Neuronal stem cell (in vitro differentiated cells): ENCODE measurements around the gene CLN6.

Experiments
- DNase-seq: peaks from one replicate; pipeline ENCODE4 v3.0.0-alpha.2; 2013; ENCODE audit warnings: low spot score
- H2AFZ ChIP-seq: one replicate; pipeline ENCODE4 v1.6.1; 2013; ENCODE audit warnings: mild to moderate bottlenecking, low read length, inconsistent platforms
- H2AK5ac ChIP-seq: 2 replicates; pipeline ENCODE4 v1.6.1; 2013; ENCODE audit warnings: low read depth, mild to moderate bottlenecking, inconsistent platforms, low read length, moderate library complexity, mixed read lengths
- H2BK120ac ChIP-seq: 2 replicates; pipeline ENCODE4 v1.6.1; 2013; ENCODE audit warnings: low read depth, mild to moderate bottlenecking, inconsistent platforms, low read length, moderate library complexity, mixed read lengths
- H2BK12ac ChIP-seq: one replicate; pipeline ENCODE4 v1.6.1; 2013; ENCODE audit warnings: low read length, inconsistent platforms
- H2BK15ac ChIP-seq: 2 replicates; pipeline ENCODE4 v1.6.1; 2013; ENCODE audit warnings: mild to moderate bottlenecking, low read length, inconsistent platforms, mixed read lengths
- H2BK5ac ChIP-seq: one replicate; pipeline ENCODE4 v1.6.1; 2013; ENCODE audit warnings: inconsistent platforms, mild to moderate bottlenecking, low read length, moderate library complexity
- H3K14ac ChIP-seq: one replicate; pipeline ENCODE4 v1.6.1; 2013; ENCODE audit warnings: low read length, inconsistent platforms
- H3K18ac ChIP-seq: 2 replicates; pipeline ENCODE4 v1.6.1; 2013; ENCODE audit warnings: low read length, inconsistent platforms
- H3K23ac ChIP-seq: 2 replicates; pipeline ENCODE4 v1.6.1; 2013; ENCODE audit warnings: low read depth, mild to moderate bottlenecking, mixed read lengths, low read length, inconsistent platforms; ENCODE audit not compliant: poor library complexity
- H3K27ac ChIP-seq: replicated peaks from 3 replicates; pipeline ENCODE4 v1.5.1; 2013; ENCODE audit warnings: low read length, inconsistent platforms
- H3K27me3 ChIP-seq, 3 experiments: 2 replicates each; pipeline ENCODE4 v1.6.1; 2013; ENCODE audit warnings: low read length in 3 of 3, mild to moderate bottlenecking in 2 of 3, inconsistent platforms in 1 of 3, low read depth in 1 of 3, mixed read lengths in 1 of 3, moderate library complexity in 1 of 3; ENCODE audit not compliant: control insufficient read depth in 3 of 3, insufficient read depth in 3 of 3
- H3K36me3 ChIP-seq, 2 donors: replicated peaks in 1 of 2; 2 replicates each; pipeline ENCODE4 v1.6.1; 2013; ENCODE audit warnings: low read length in 2 of 2; ENCODE audit not compliant: control insufficient read depth in 2 of 2, insufficient read depth in 2 of 2
- H3K4ac ChIP-seq: 2 replicates; pipeline ENCODE4 v1.6.1; 2013; ENCODE audit warnings: inconsistent platforms, mild to moderate bottlenecking, low read length, moderate library complexity
- H3K4me1 ChIP-seq, 2 donors: 1 replicate in 1 of 2; 2 replicates in 1 of 2; pipeline ENCODE4 v1.6.1; 2013; ENCODE audit warnings: low read length in 2 of 2, low read depth in 1 of 2; ENCODE audit not compliant: control insufficient read depth in 2 of 2, insufficient read depth in 1 of 2
- H3K4me2 ChIP-seq: one replicate; pipeline ENCODE4 v1.6.1; 2013; ENCODE audit warnings: mild to moderate bottlenecking, low read length, inconsistent platforms; ENCODE audit not compliant: insufficient read depth, poor library complexity, severe bottlenecking
- H3K4me3 ChIP-seq, 2 donors: 2 replicates each; pipeline ENCODE4 v1.5.1; 2013; ENCODE audit warnings: low read length in 2 of 2, mild to moderate bottlenecking in 2 of 2, inconsistent platforms in 1 of 2, moderate library complexity in 1 of 2
- H3K79me1 ChIP-seq: one replicate; pipeline ENCODE4 v1.6.1; 2013; ENCODE audit warnings: low read depth, mild to moderate bottlenecking, inconsistent platforms, low read length, moderate library complexity
- H3K9ac ChIP-seq: one replicate; pipeline ENCODE4 v1.6.1; 2013; ENCODE audit warnings: mild to moderate bottlenecking, low read depth, low read length, inconsistent platforms; ENCODE audit not compliant: poor library complexity
- H3K9me3 ChIP-seq, 2 donors: replicated peaks in 1 of 2; 2 replicates each; pipeline versions ENCODE3 to v1.6.1; 2013; ENCODE audit warnings: low read length in 2 of 2, mild to moderate bottlenecking in 2 of 2, inconsistent platforms in 1 of 2, low read depth in 1 of 2, mixed read lengths in 1 of 2, moderate library complexity in 1 of 2; ENCODE audit not compliant: control insufficient read depth in 2 of 2, insufficient read depth in 1 of 2
- H4K8ac ChIP-seq: one replicate; pipeline ENCODE4 v1.6.1; 2013; ENCODE audit warnings: low read depth, mild to moderate bottlenecking, inconsistent platforms, low read length, moderate library complexity
- H4K91ac ChIP-seq: one replicate; pipeline ENCODE4 v1.6.1; 2013; ENCODE audit warnings: low read length, low read depth, mild to moderate bottlenecking, inconsistent platforms; ENCODE audit not compliant: poor library complexity
- WGBS, 2 donors: extraction: QIAGEN DNeasy Blood & Tissue Kit; methylation state at CpG; one replicate each; pipeline ENCODE4 v1.1.7; 2013; ENCODE audit warnings: missing lambda C conversion rate in 2 of 2, mixed read lengths in 1 of 2; ENCODE audit not compliant: insufficient read length in 2 of 2, insufficient replicate concordance in 1 of 2; ENCODE audit errors: extremely low coverage in 2 of 2; 5-methylcytosine and 5-hydroxymethylcytosine counted together

CLN6 gene

DNA sequence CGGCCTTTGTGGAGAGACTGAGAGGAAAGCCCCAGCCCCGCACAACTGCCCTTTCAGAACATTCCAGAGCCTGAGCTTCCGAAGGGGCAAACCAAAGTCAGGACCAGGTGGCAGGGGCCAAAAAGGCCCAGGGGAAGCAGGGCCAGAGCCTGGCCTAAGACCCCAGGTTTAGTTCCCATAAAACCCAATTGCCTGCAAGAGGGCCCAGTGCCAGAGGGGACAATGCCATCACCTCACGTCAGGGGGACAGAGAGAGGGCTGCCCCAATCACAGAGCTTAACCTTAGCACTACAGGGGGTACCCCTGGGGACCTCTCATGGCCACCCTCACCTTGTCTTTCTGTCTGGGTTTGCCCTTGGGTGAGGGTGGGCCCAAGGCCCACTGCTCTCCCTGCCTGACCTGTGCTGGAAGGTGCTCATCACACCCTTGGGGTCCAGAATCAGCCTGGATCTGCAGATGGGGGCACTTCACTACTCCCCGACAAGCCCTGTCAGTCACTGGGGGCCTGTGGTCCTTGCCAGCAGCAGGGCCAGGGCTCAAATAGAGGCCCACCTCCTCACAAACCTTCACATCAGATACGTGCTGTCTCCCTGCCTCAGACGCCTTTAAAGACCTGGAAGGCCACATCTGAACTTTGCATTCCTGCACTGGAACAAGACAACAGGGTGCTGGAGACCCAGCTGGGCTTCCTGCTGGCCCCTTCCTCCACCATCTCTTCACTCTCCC, 28.2 kb downstream of the CLN6 start:
- Histone ChIP-seq H3K27ac (no peak overlapping the region), H3K14ac (no peak overlapping the region)

DNA sequence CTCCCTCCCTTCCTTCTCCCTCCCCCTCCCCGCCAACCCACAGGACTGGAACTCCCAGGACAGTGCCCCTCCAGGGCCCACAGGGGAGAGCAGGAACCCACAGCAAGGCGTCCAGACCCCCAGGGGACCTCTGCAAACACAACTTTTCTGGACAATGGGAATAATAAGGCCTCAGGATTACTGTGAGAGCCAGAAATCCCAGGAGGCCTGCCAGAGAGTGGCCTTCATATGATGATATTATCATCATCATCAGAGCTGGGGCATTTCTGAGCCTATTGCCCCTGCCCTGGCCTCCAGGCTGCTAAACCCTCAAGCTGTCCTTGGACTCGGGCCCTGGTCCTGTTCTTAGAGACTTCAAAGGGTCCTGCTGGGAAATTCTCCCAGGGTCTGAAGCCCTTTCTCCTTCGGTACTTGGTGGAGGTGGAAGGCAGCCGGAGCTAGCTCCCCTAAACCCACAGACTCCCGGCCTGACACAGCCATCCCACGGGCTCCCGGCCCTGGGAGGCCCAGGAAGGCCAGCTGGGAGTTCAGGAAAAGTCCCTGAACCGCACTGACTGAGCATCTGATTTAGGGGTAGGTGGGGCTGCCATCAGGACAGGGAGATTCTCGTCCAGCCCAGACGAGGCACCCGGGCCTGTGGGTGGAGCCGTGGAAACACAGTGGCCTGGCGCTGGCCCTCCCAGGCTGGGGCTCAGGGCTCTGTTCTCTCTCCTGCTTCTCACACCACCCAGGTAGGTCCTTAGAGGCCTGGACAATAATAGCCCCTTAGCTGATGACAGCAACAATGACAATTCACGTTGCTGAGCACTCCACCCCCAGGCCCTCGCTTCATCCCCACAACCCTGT, 29.3 kb downstream of the CLN6 start:
- H2BK5ac ChIP-seq, result peak overlapping the region; percentile 59
- H3K9me3 ChIP-seq, result no peaks in the 10 kb centered on the region
- H3K27ac ChIP-seq, result no peak overlapping the region
- H3K18ac ChIP-seq, result peak overlapping the region; percentile 67
- H4K91ac ChIP-seq, result no peak overlapping the region
- H3K14ac ChIP-seq, result no peak overlapping the region
- DNase-seq, result no peak
- peak overlapping the region; percentile 33 for H3K9ac ChIP-seq
- peak overlapping the region; percentile 72 for H2AK5ac ChIP-seq
- peak overlapping the region; percentile 38 for H2BK15ac ChIP-seq
- H3K4me2 ChIP-seq, result no peak overlapping the region
- no peak overlapping the region for H4K8ac ChIP-seq
- H3K4me3 ChIP-seq, result no peak overlapping the region
- H3K4me1 ChIP-seq, result peaks cover 5 to 29% of the 10 kb centered on the region in 2 donors
- H3K27me3 ChIP-seq, result no peaks in the 10 kb centered on the region
- no peaks in the 10 kb centered on the region for H3K79me1 ChIP-seq
- WGBS, 2 donors, result no CpG with 5 or more reads among the region's 16 CpGs
- H2BK120ac ChIP-seq, result no peak overlapping the region
- H2BK12ac ChIP-seq, result no peak overlapping the region
- H3K4ac ChIP-seq, result no peak overlapping the region
- peak overlapping the region; percentile 29 for H3K23ac ChIP-seq
- H2AFZ ChIP-seq, result no peak overlapping the region
- H3K36me3 ChIP-seq, result peaks cover 2 to 29% of the 10 kb centered on the region in 2 donors

More for the DNA sequence above, 28.2 kb downstream of the CLN6 start:
- H3K4me3 ChIP-seq, result no peak overlapping the region
- H3K18ac ChIP-seq, result peak overlapping the region; percentile 18
- no peak overlapping the region for H4K91ac ChIP-seq
- H3K36me3 ChIP-seq, result peaks cover 2 to 29% of the 10 kb centered on the region in 2 donors
- H4K8ac ChIP-seq, result no peak overlapping the region
- no peak overlapping the region for H2BK120ac ChIP-seq
- H3K27me3 ChIP-seq, result no peaks in the 10 kb centered on the region
- no CpG with 5 or more reads among the region's 7 CpGs for WGBS, 2 donors
- peaks cover 4% of the 10 kb centered on the region for H3K79me1 ChIP-seq
- H3K23ac ChIP-seq, result no peak overlapping the region
- DNase-seq, result no peak
- H2BK12ac ChIP-seq, result peak overlapping the region; percentile 26
- H2BK5ac ChIP-seq, result peak overlapping the region; percentile 59
- no peak overlapping the region for H3K4me2 ChIP-seq
- no peak overlapping the region for H2AFZ ChIP-seq
- no peaks in the 10 kb centered on the region for H3K9me3 ChIP-seq
- H3K4ac ChIP-seq, result no peak overlapping the region
- H3K4me1 ChIP-seq, result peaks cover 5 to 37% of the 10 kb centered on the region in 2 donors
- no peak overlapping the region for H3K9ac ChIP-seq
- no peak overlapping the region for H2AK5ac ChIP-seq
- peak overlapping the region; percentile 6 for H2BK15ac ChIP-seq

DNA sequence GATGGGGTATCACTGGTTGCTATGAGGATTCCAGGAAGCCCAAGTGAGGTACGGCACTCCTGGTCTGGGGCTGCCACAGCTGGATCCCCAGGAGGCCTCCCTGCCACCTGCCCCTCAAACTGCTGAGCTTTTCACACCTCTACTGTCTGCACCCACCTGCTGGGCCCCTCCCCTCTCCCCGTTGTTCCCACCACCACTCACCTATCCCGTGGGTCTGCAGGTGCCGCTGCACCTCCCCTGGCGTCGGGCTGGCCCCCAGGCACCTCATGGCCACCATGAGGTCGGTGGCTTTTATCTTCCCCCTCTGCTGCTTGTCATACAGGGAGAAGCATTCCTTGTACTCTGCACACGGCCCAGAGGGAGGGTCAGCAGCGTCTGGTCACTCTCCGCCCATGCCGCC, 30.2 kb downstream of the CLN6 start:
- Histone ChIP-seq H3K4me2 (no peak overlapping the region), H3K27ac (no peak overlapping the region), H2AK5ac (peak overlapping the region; percentile 40), H3K27me3 (no peaks in the 10 kb centered on the region), H3K4ac (no peak overlapping the region), H2BK15ac (no peak overlapping the region), H3K4me3 (no peak overlapping the region), H3K9ac (no peak overlapping the region), H3K14ac (no peak overlapping the region), H2BK12ac (no peak overlapping the region), H2AFZ (no peak overlapping the region), H3K9me3 (no peaks in the 10 kb centered on the region), H3K18ac (peak overlapping the region; percentile 65), H3K23ac (peak overlapping the region; percentile 62), H3K36me3 (peaks cover 2 to 35% of the 10 kb centered on the region in 2 donors), H4K8ac (no peak overlapping the region), H3K4me1 (peaks cover 5 to 27% of the 10 kb centered on the region in 2 donors), H2BK120ac (no peak overlapping the region), H2BK5ac (no peak overlapping the region), H4K91ac (no peak overlapping the region), H3K79me1 (no peaks in the 10 kb centered on the region)
- no CpG with 5 or more reads among the region's 11 CpGs for WGBS, 2 donors
- DNase-seq, result no peak
